IMR-90 (cell line): ENCODE measurements around the gene BHLHE23. TPM values are rescaled to one million over a fixed set of nuclear protein-coding genes. Genes with fewer than 3 reads are reported as not detected.

Experiments
- ATAC-seq: fragments of 200-7000 bp; cut with Tn5 transposase; 2 replicates; pipeline ENCODE4 v1.9.1; 2020; ENCODE audit warnings: low read depth, mild to moderate bottlenecking, moderate library complexity
- BruUV-seq: library from RNA; stranded (reverse); fragments of 400-500 nt; replicated peaks from 2 replicates; lab custom pipeline; 2021; lab: Mats Ljungman, UMichigan
- CTCF ChIA-PET: fragments of 300-600 bp; formaldehyde crosslinking; extraction: SDS; loops from one replicate; lab custom pipeline; 2021; ENCODE audit warnings: antibody characterized with exemption; lab: Yijun Ruan, JAX
- POLR2A ChIA-PET: fragments of 300-600 bp; sonication (Branson Sonifier 250); formaldehyde crosslinking; loops from one replicate; lab custom pipeline; 2022; ENCODE audit warnings: antibody characterized with exemption; ENCODE audit not compliant: unreplicated experiment; lab: Charles Lee
- DNase-seq: peaks from one replicate; pipeline ENCODE4 v3.0.0; 2013
- H2AFZ ChIP-seq: replicated peaks from 2 replicates; pipeline ENCODE3; 2013; ENCODE audit warnings: low read length, mild to moderate bottlenecking; ENCODE audit not compliant: poor library complexity
- H2AK5ac ChIP-seq: 2 replicates; pipeline ENCODE4 v1.6.1; 2013; ENCODE audit warnings: low read depth, low read length, inconsistent platforms
- H2AK9ac ChIP-seq: replicated peaks from 2 replicates; pipeline ENCODE3; 2013; ENCODE audit warnings: mild to moderate bottlenecking, low read depth, low read length, moderate library complexity; ENCODE audit not compliant: poor library complexity
- H2BK120ac ChIP-seq: 2 replicates; pipeline ENCODE4 v1.6.1; 2013; ENCODE audit warnings: low read depth, low read length, inconsistent platforms
- H2BK15ac ChIP-seq: 3 replicates; pipeline ENCODE4 v1.6.1; 2013; ENCODE audit warnings: low read depth, low read length, inconsistent platforms
- H2BK20ac ChIP-seq: 2 replicates; pipeline ENCODE4 v1.6.1; 2013; ENCODE audit warnings: low read depth, mild to moderate bottlenecking, inconsistent platforms, low read length, moderate library complexity
- H2BK5ac ChIP-seq: 2 replicates; pipeline ENCODE4 v1.6.1; 2013; ENCODE audit warnings: mild to moderate bottlenecking, low read depth, low read length, inconsistent platforms; ENCODE audit not compliant: poor library complexity, severe bottlenecking
- H3K14ac ChIP-seq: replicated peaks from 2 replicates; pipeline ENCODE4 v1.6.1; 2013; ENCODE audit warnings: low read depth, low read length, inconsistent platforms
- H3K18ac ChIP-seq: 2 replicates; pipeline ENCODE4 v1.6.1; 2013; ENCODE audit warnings: low read depth, low read length, control low read depth
- H3K23ac ChIP-seq: 2 replicates; pipeline ENCODE4 v1.6.1; 2013; ENCODE audit warnings: low read depth, low read length, inconsistent platforms
- H3K27ac ChIP-seq: 2 replicates; pipeline ENCODE4 v1.5.1; 2013; ENCODE audit warnings: mild to moderate bottlenecking, control low read depth, low read length; ENCODE audit not compliant: insufficient read depth
- H3K27me3 ChIP-seq: 2 replicates; pipeline ENCODE4 v1.6.1; 2013; ENCODE audit warnings: low read length; ENCODE audit not compliant: control insufficient read depth, insufficient read depth
- H3K36me3 ChIP-seq: 2 replicates; pipeline ENCODE4 v1.6.1; 2013; ENCODE audit warnings: low read length, mixed read lengths; ENCODE audit not compliant: control insufficient read depth, insufficient read depth
- H3K4ac ChIP-seq: 2 replicates; pipeline ENCODE4 v1.6.1; 2013; ENCODE audit warnings: low read depth, low read length, inconsistent platforms
- H3K4me1 ChIP-seq: 2 replicates; pipeline ENCODE4 v1.6.1; 2013; ENCODE audit warnings: low read length, mixed read lengths; ENCODE audit not compliant: control insufficient read depth, insufficient read depth
- H3K4me2 ChIP-seq: 2 replicates; pipeline ENCODE4 v1.6.1; 2013; ENCODE audit warnings: low read depth, mild to moderate bottlenecking, control low read depth, low read length, moderate library complexity
- H3K4me3 ChIP-seq: 2 replicates; pipeline ENCODE4 v1.5.1; 2013; ENCODE audit warnings: low read depth, mild to moderate bottlenecking, control low read depth, low read length, moderate library complexity; ENCODE audit not compliant: insufficient read depth
- H3K56ac ChIP-seq: 2 replicates; pipeline ENCODE4 v1.6.1; 2013; ENCODE audit warnings: low read length, inconsistent platforms; ENCODE audit not compliant: insufficient read depth; ENCODE audit errors: extremely low read depth
- H3K79me1 ChIP-seq, 2 experiments: 2 replicates each; pipeline ENCODE4 v1.6.1; 2013; ENCODE audit warnings: low read length in 2 of 2, inconsistent platforms in 1 of 2, low read depth in 1 of 2
- H3K9ac ChIP-seq: 2 replicates; pipeline ENCODE4 v1.6.1; 2013; ENCODE audit warnings: low read depth, low read length, control low read depth
- H3K9me1 ChIP-seq: 2 replicates; pipeline ENCODE4 v1.6.1; 2013; ENCODE audit warnings: low read length, inconsistent platforms; ENCODE audit not compliant: insufficient read depth
- H3K9me3 ChIP-seq: 2 replicates; pipeline ENCODE4 v1.6.1; 2013; ENCODE audit warnings: low read length; ENCODE audit not compliant: control insufficient read depth, insufficient read depth
- H4K20me1 ChIP-seq: 2 replicates; pipeline ENCODE4 v1.6.1; 2013; ENCODE audit warnings: low read length, inconsistent platforms; ENCODE audit not compliant: insufficient read depth
- H4K5ac ChIP-seq: 2 replicates; pipeline ENCODE4 v1.6.1; 2013; ENCODE audit warnings: mild to moderate bottlenecking, low read depth, low read length, control low read depth
- H4K8ac ChIP-seq, 2 experiments: 2 replicates each; pipeline ENCODE4 v1.6.1; 2013; ENCODE audit warnings: low read depth in 2 of 2, low read length in 2 of 2, control low read depth in 1 of 2, inconsistent platforms in 1 of 2
- H4K91ac ChIP-seq: 2 replicates; pipeline ENCODE4 v1.6.1; 2013; ENCODE audit warnings: low read depth, low read length, inconsistent platforms; ENCODE audit not compliant: insufficient read depth
- BHLHE40 ChIP-seq: fragments of 150-350 bp; IDR thresholded peaks from 2 replicates; pipeline ENCODE4 v1.6.1; 2016; ENCODE audit warnings: mild to moderate bottlenecking, low read depth, low read length
- CEBPB ChIP-seq: IDR thresholded peaks from 2 replicates; pipeline ENCODE4 v1.6.1; 2012; ENCODE audit warnings: low read depth, low read length, improper control_type of control experiment
- FOS ChIP-seq: fragments of 150-350 bp; IDR thresholded peaks from 2 replicates; pipeline ENCODE4 v1.6.1; 2016; ENCODE audit warnings: low read depth, low read length
- MAFK ChIP-seq: IDR thresholded peaks from 2 replicates; pipeline ENCODE4 v1.6.1; 2012; ENCODE audit warnings: low read depth, low read length, improper control_type of control experiment
- MXI1 ChIP-seq: IDR thresholded peaks from 2 replicates; pipeline ENCODE4 v1.6.1; 2012; ENCODE audit warnings: low read depth, mild to moderate bottlenecking, low read length, moderate library complexity, borderline replicate concordance
- NFE2L2 ChIP-seq: fragments of 150-350 bp; IDR thresholded peaks from 2 replicates; pipeline ENCODE4 v1.6.1; 2016; ENCODE audit warnings: low read depth, mild to moderate bottlenecking, low read length
- POLR2A ChIP-seq: IDR thresholded peaks from 2 replicates; pipeline ENCODE4 v1.6.1; 2012; ENCODE audit warnings: mild to moderate bottlenecking, low read depth, low read length
- RCOR1 ChIP-seq: IDR thresholded peaks from 2 replicates; pipeline ENCODE4 v1.6.1; 2012; ENCODE audit warnings: mild to moderate bottlenecking, low read length, improper control_type of control experiment; ENCODE audit not compliant: insufficient replicate concordance
- RFX5 ChIP-seq: IDR thresholded peaks from 2 replicates; pipeline ENCODE4 v1.8.0; 2012; ENCODE audit warnings: low read depth, mild to moderate bottlenecking, low read length, moderate library complexity
- WGBS, 2 experiments: methylation state at CpG; one replicate each; pipeline versions ENCODE4 v1.1.5 to v1.1.7; 2013; ENCODE audit warnings: missing lambda C conversion rate in 2 of 2; ENCODE audit not compliant: insufficient read length in 1 of 2; ENCODE audit errors: extremely low coverage in 2 of 2; 5-methylcytosine and 5-hydroxymethylcytosine counted together
- dilution Hi-C: fragments of 300-500 bp; cut with HindIII; formaldehyde crosslinking; loops from one replicate; pipeline ENCODE4 v1.14.3; 2018; ENCODE audit warnings: low sequenced_read_pairs; ENCODE audit not compliant: unreplicated experiment
- in situ Hi-C: fragments of 300-500 bp; cut with MboI; formaldehyde crosslinking; loops from 3 replicates; pipeline ENCODE4 v1.14.3; 2019; ENCODE audit warnings: low sequenced_read_pairs, inconsistent platforms, mixed read lengths
- intact Hi-C: fragments of 100-400 bp; cut with micrococcal nuclease; formaldehyde crosslinking; loops from 2 replicates; pipeline ENCODE4 v1.10.0; 2022
- polyA plus RNA-seq, 3 experiments: library from polyadenylated mRNA; depleted of rRNA; stranded (reverse); fragments of >200 nt; gene quantifications; 2 replicates each; pipeline ENCODE4 v1.2.3, GENCODE V29; 2012; ENCODE audit warnings: low replicate concordance in 1 of 3
- total RNA-seq: library from RNA; depleted of rRNA; stranded (reverse); fragments of >200 nt; gene quantifications from 2 replicates; pipeline ENCODE4 v1.2.3, GENCODE V29; 2012
- TF ChIP-seq, protein P1 (sequence below): conservative IDR thresholded peaks from 2 replicates; pipeline ENCODE4 v1.5.1; 2012; ENCODE audit warnings: mild to moderate bottlenecking, low read depth, low read length, improper control_type of control experiment
- TF ChIP-seq, protein P2 (sequence below): fragments of 150-350 bp; IDR thresholded peaks from 2 replicates; pipeline ENCODE4 v1.6.1; 2017; ENCODE audit warnings: mild to moderate bottlenecking, antibody characterized with exemption, low read length, low read depth

The BHLHE23 gene
- total and polyA plus RNA-seq, 2 of the 4 experiments (the other 2 are of a cell fraction) = not detected

DNA sequence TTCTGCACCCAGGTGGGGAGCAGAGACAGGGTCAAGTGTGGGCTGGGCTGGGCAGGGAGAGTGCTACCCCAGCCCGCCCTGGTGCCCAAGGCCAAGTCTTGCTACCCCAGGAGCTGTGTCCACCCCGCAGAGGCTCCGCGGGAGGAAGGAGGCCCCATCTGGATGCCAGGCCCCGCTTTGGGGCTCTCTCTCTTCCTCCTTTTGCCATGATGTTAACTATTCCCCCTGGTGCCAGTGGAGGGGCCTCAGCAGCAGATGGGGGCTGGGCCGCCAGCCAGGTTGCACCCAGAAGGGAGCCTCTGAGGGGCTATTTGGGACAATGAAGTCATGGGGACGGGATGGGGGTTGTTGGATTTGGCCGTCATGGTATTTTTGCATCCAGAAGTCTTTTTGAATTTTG lies 45.0 kb downstream of the BHLHE23 start:
- 75% methylated on average over 1 of the region's 8 CpGs; no CpG with 5 or more reads in 1 of the 2 experiments for WGBS, 2 experiments
- ChIA-PET POLR2A (no interaction called here), CTCF (no interaction called here)
- H2AK5ac ChIP-seq = no peak overlapping the region
- no peaks in the 10 kb centered on the region for H3K9me3 ChIP-seq
- no peak overlapping the region for H4K5ac ChIP-seq
- H2AK9ac ChIP-seq = no peak overlapping the region
- no peak overlapping the region for H3K56ac ChIP-seq
- no peak overlapping the region for H3K23ac ChIP-seq
- H3K36me3 ChIP-seq = peaks cover 1% of the 10 kb centered on the region; the same call in 1 of the 2 replicates
- intact Hi-C loops = no loop called here
- H3K4me3 ChIP-seq = no peak overlapping the region
- in situ Hi-C loops = no loop called here
- H3K27me3 ChIP-seq = peaks cover 11% of the 10 kb centered on the region; the same call in 1 of the 2 replicates
- no peak overlapping the region for H3K27ac ChIP-seq
- dilution Hi-C loops = no loop called here
- no peak for DNase-seq
- no peak overlapping the region for H4K91ac ChIP-seq
- no TSS peak for BruUV-seq
- no peak overlapping the region for H2BK120ac ChIP-seq
- H2AFZ ChIP-seq = no peak overlapping the region
- no peak overlapping the region for H3K18ac ChIP-seq
- peaks cover 4% of the 10 kb centered on the region; the same call in 1 of the 2 replicates for H3K9me1 ChIP-seq
- H2BK5ac ChIP-seq = no peak overlapping the region
- TF ChIP-seq CEBPB (no peak), NFE2L2 (no peak), RFX5 (no peak), MXI1 (no peak), FOS (no peak), MAFK (no peak), BHLHE40 (no peak), RCOR1 (no peak), POLR2A (no peak)
- TF ChIP-seq, protein P1, sequence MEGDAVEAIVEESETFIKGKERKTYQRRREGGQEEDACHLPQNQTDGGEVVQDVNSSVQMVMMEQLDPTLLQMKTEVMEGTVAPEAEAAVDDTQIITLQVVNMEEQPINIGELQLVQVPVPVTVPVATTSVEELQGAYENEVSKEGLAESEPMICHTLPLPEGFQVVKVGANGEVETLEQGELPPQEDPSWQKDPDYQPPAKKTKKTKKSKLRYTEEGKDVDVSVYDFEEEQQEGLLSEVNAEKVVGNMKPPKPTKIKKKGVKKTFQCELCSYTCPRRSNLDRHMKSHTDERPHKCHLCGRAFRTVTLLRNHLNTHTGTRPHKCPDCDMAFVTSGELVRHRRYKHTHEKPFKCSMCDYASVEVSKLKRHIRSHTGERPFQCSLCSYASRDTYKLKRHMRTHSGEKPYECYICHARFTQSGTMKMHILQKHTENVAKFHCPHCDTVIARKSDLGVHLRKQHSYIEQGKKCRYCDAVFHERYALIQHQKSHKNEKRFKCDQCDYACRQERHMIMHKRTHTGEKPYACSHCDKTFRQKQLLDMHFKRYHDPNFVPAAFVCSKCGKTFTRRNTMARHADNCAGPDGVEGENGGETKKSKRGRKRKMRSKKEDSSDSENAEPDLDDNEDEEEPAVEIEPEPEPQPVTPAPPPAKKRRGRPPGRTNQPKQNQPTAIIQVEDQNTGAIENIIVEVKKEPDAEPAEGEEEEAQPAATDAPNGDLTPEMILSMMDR = no peak
- TF ChIP-seq, protein P2, sequence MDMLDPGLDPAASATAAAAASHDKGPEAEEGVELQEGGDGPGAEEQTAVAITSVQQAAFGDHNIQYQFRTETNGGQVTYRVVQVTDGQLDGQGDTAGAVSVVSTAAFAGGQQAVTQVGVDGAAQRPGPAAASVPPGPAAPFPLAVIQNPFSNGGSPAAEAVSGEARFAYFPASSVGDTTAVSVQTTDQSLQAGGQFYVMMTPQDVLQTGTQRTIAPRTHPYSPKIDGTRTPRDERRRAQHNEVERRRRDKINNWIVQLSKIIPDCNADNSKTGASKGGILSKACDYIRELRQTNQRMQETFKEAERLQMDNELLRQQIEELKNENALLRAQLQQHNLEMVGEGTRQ = no peak
- H3K4ac ChIP-seq = no peak overlapping the region
- H4K20me1 ChIP-seq = no peaks in the 10 kb centered on the region
- no peak overlapping the region for H2BK15ac ChIP-seq
- H3K9ac ChIP-seq = no peak overlapping the region
- no peak for ATAC-seq
- no peaks in the 10 kb centered on the region for H3K79me1 ChIP-seq
- H3K14ac ChIP-seq = no peak overlapping the region
- no peak overlapping the region for H3K4me2 ChIP-seq
- no peaks in the 10 kb centered on the region for H3K4me1 ChIP-seq
- no peak overlapping the region for H4K8ac ChIP-seq
- H2BK20ac ChIP-seq = no peak overlapping the region
